H9 (cell line): ENCODE data around the gene TRAF3. TPM values are rescaled to one million over a fixed set of nuclear protein-coding genes. Genes with fewer than 3 reads are reported as not detected.

Experiments used
- DNase-seq: peaks from one replicate; pipeline ENCODE4 v3.0.0-alpha.2; 2017
- H2AFZ ChIP-seq: one replicate; pipeline ENCODE4 v1.6.1; 2013; ENCODE audit warnings: mild to moderate bottlenecking, low read length, control low read depth, moderate library complexity
- H2AK5ac ChIP-seq: 2 replicates; pipeline ENCODE4 v1.6.1; 2013; ENCODE audit warnings: low read length, control low read depth, mixed read lengths; ENCODE audit not compliant: insufficient read length
- H2BK120ac ChIP-seq: one replicate; pipeline ENCODE4 v1.6.1; 2013; ENCODE audit warnings: low read depth, mild to moderate bottlenecking, low read length, control low read depth, inconsistent platforms; ENCODE audit not compliant: poor library complexity, severe bottlenecking
- H2BK12ac ChIP-seq: 2 replicates; pipeline ENCODE4 v1.6.1; 2013; ENCODE audit warnings: low read length, control low read depth, mixed read lengths, low read depth; ENCODE audit not compliant: insufficient read length
- H2BK15ac ChIP-seq: 2 replicates; pipeline ENCODE4 v1.6.1; 2013; ENCODE audit warnings: low read depth, low read length, control low read depth
- H2BK20ac ChIP-seq: one replicate; pipeline ENCODE4 v1.6.1; 2013; ENCODE audit warnings: low read depth, mild to moderate bottlenecking, low read length, control low read depth, inconsistent platforms; ENCODE audit not compliant: poor library complexity, severe bottlenecking
- H2BK5ac ChIP-seq: 2 replicates; pipeline ENCODE4 v1.6.1; 2013; ENCODE audit warnings: low read length, control low read depth, mixed read lengths; ENCODE audit not compliant: insufficient read length
- H3K14ac ChIP-seq: 2 replicates; pipeline ENCODE4 v1.6.1; 2013; ENCODE audit warnings: low read length, control low read depth; ENCODE audit not compliant: insufficient read depth
- H3K18ac ChIP-seq: 2 replicates; pipeline ENCODE4 v1.6.1; 2013; ENCODE audit warnings: low read depth, mild to moderate bottlenecking, mixed read lengths, low read length, control low read depth; ENCODE audit not compliant: insufficient read length
- H3K23ac ChIP-seq: 2 replicates; pipeline ENCODE4 v1.6.1; 2013; ENCODE audit warnings: low read length, control low read depth, mixed read lengths, low read depth; ENCODE audit not compliant: insufficient read length
- H3K23me2 ChIP-seq: 2 replicates; pipeline ENCODE4 v1.6.1; 2013; ENCODE audit warnings: low read depth, mild to moderate bottlenecking, mixed read lengths, low read length, control low read depth; ENCODE audit not compliant: insufficient read length, poor library complexity, severe bottlenecking
- H3K27ac ChIP-seq: 2 replicates; pipeline ENCODE4 v1.5.1; 2013; ENCODE audit warnings: low read length, control low read depth, mixed read lengths, low read depth; ENCODE audit not compliant: insufficient read length
- H3K27me3 ChIP-seq: 2 replicates; pipeline ENCODE4 v1.6.1; 2013; ENCODE audit warnings: low read length, control low read depth, inconsistent platforms; ENCODE audit not compliant: insufficient read depth
- H3K4ac ChIP-seq: 2 replicates; pipeline ENCODE4 v1.6.1; 2013; ENCODE audit warnings: low read depth, mild to moderate bottlenecking, control low read depth, inconsistent platforms, low read length, moderate library complexity
- H3K4me1 ChIP-seq: 2 replicates; pipeline ENCODE4 v1.6.1; 2013; ENCODE audit warnings: low read length, control low read depth, inconsistent platforms; ENCODE audit not compliant: insufficient read depth
- H3K4me2 ChIP-seq: 2 replicates; pipeline ENCODE4 v1.6.1; 2013; ENCODE audit warnings: low read length, control low read depth, mixed read lengths; ENCODE audit not compliant: insufficient read length, insufficient read depth
- H3K56ac ChIP-seq: 2 replicates; pipeline ENCODE4 v1.6.1; 2013; ENCODE audit warnings: low read depth, mild to moderate bottlenecking, mixed read lengths, low read length, control low read depth; ENCODE audit not compliant: insufficient read length
- H3K79me1 ChIP-seq: 2 replicates; pipeline ENCODE4 v1.6.1; 2013; ENCODE audit warnings: low read depth, mild to moderate bottlenecking, moderate library complexity, low read length, control low read depth, inconsistent platforms; ENCODE audit not compliant: insufficient read depth, poor library complexity, severe bottlenecking
- H3K79me2 ChIP-seq: 2 replicates; pipeline ENCODE4 v1.6.1; 2013; ENCODE audit warnings: low read length, control low read depth, inconsistent platforms; ENCODE audit not compliant: insufficient read depth
- H3K9ac ChIP-seq: 2 replicates; pipeline ENCODE4 v1.6.1; 2013; ENCODE audit warnings: low read length, control low read depth, mixed read lengths; ENCODE audit not compliant: insufficient read length; ENCODE audit errors: extremely low read depth
- H3K9me3 ChIP-seq: one replicate; pipeline ENCODE4 v1.6.1; 2013; ENCODE audit warnings: low read depth, low read length, inconsistent platforms; ENCODE audit not compliant: control insufficient read depth
- H3T11ph ChIP-seq: one replicate; pipeline ENCODE4 v1.6.1; 2013; ENCODE audit warnings: mild to moderate bottlenecking, low read length, control low read depth, inconsistent platforms
- H4K20me1 ChIP-seq: one replicate; pipeline ENCODE4 v1.6.1; 2013; ENCODE audit not compliant: control insufficient read depth, insufficient read length, insufficient read depth
- H4K5ac ChIP-seq: 2 replicates; pipeline ENCODE4 v1.6.1; 2013; ENCODE audit warnings: low read depth, mild to moderate bottlenecking, mixed read lengths, low read length, control low read depth; ENCODE audit not compliant: insufficient read length
- H4K8ac ChIP-seq: replicated peaks from 2 replicates; pipeline ENCODE4 v1.6.1; 2013; ENCODE audit warnings: low read length, control low read depth, mixed read lengths, low read depth; ENCODE audit not compliant: insufficient read length
- H4K91ac ChIP-seq: 2 replicates; pipeline ENCODE4 v1.6.1; 2013; ENCODE audit warnings: low read depth, mild to moderate bottlenecking, moderate library complexity, mixed read lengths, low read length, control low read depth; ENCODE audit not compliant: insufficient read length
- H3K27ac Mint-ChIP-seq, 3 experiments: 2 replicates in 2 of 3; 3 replicates in 1 of 3; pipeline ENCODE4 v1.8.0; 2020 to 2021; ENCODE audit warnings: mixed read lengths in 3 of 3, mild to moderate bottlenecking in 1 of 3, moderate library complexity in 1 of 3
- H3K27me3 Mint-ChIP-seq: 2 replicates; pipeline ENCODE4 v1.8.0; 2021; ENCODE audit warnings: low read depth, mild to moderate bottlenecking, moderate library complexity, mixed read lengths
- H3K36me3 Mint-ChIP-seq, 3 experiments: 2 replicates in 2 of 3; 3 replicates in 1 of 3; pipeline ENCODE4 v1.8.0; 2020 to 2021; ENCODE audit warnings: low read depth in 3 of 3, mixed read lengths in 3 of 3; ENCODE audit not compliant: insufficient read depth in 1 of 3
- H3K4me1 Mint-ChIP-seq, 2 experiments: 2 replicates each; pipeline ENCODE4 v1.8.0; 2020; ENCODE audit warnings: mixed read lengths in 2 of 2
- H3K4me3 Mint-ChIP-seq, 2 experiments: 2 replicates in 1 of 2; 3 replicates in 1 of 2; pipeline ENCODE4 v1.8.0; 2020 to 2021; ENCODE audit warnings: mild to moderate bottlenecking in 2 of 2, mixed read lengths in 2 of 2, moderate library complexity in 1 of 2
- H3K9me3 Mint-ChIP-seq, 2 experiments: 2 replicates in 1 of 2; 3 replicates in 1 of 2; pipeline ENCODE4 v1.8.0; 2020; ENCODE audit warnings: mild to moderate bottlenecking in 2 of 2, mixed read lengths in 2 of 2, moderate library complexity in 1 of 2
- WGBS: extraction: QIAGEN DNeasy Blood & Tissue Kit; methylation state at CpG from one replicate; pipeline ENCODE4 v1.1.7; 2013; ENCODE audit warnings: missing lambda C conversion rate, low lambda C conversion rate, mixed read lengths; ENCODE audit not compliant: insufficient read length; ENCODE audit errors: extremely low coverage; 5-methylcytosine and 5-hydroxymethylcytosine counted together
- total RNA-seq: library from RNA; stranded (reverse); gene quantifications from 2 replicates; pipeline ENCODE4 v1.2.1, GENCODE V29; 2021
- TF ChIP-seq, protein P1 (sequence below): fragments of 200-600 bp; sonication (generic); conservative IDR thresholded peaks from 3 replicates; pipeline ENCODE4 v1.8.0; 2021; ENCODE audit warnings: antibody characterized with exemption, mild to moderate bottlenecking

The TRAF3 gene
- total RNA-seq, 1 experiment from 2014 or later = 9.6 TPM

- H3K4me3 Mint-ChIP-seq = no peak overlapping the region
- no peaks in the 10 kb centered on the region for H3K27me3 ChIP-seq
- no peak overlapping the region for H2BK20ac ChIP-seq
- no peaks in the 10 kb centered on the region for H3K9me3 Mint-ChIP-seq
- no peak overlapping the region for H3K9ac ChIP-seq
- H3K18ac ChIP-seq = no peak overlapping the region
- H3K27me3 Mint-ChIP-seq = no peaks in the 10 kb centered on the region
- H3K9me3 ChIP-seq = no peaks in the 10 kb centered on the region
- WGBS = no CpG with 5 or more reads among the region's 15 CpGs
- TF ChIP-seq, protein P1, sequence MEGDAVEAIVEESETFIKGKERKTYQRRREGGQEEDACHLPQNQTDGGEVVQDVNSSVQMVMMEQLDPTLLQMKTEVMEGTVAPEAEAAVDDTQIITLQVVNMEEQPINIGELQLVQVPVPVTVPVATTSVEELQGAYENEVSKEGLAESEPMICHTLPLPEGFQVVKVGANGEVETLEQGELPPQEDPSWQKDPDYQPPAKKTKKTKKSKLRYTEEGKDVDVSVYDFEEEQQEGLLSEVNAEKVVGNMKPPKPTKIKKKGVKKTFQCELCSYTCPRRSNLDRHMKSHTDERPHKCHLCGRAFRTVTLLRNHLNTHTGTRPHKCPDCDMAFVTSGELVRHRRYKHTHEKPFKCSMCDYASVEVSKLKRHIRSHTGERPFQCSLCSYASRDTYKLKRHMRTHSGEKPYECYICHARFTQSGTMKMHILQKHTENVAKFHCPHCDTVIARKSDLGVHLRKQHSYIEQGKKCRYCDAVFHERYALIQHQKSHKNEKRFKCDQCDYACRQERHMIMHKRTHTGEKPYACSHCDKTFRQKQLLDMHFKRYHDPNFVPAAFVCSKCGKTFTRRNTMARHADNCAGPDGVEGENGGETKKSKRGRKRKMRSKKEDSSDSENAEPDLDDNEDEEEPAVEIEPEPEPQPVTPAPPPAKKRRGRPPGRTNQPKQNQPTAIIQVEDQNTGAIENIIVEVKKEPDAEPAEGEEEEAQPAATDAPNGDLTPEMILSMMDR = no peak
- no peak for DNase-seq
- H3K4me1 ChIP-seq = no peaks in the 10 kb centered on the region
- H3K79me1 ChIP-seq = no peaks in the 10 kb centered on the region
- H3K14ac ChIP-seq = no peak overlapping the region
- no peak overlapping the region for H3K27ac Mint-ChIP-seq
- H3K36me3 Mint-ChIP-seq = peaks cover 36 to 84% (median 69%) of the 10 kb centered on the region in 3 experiments
- no peak overlapping the region for H2BK15ac ChIP-seq
- H4K8ac ChIP-seq = no peak overlapping the region
- H3K4ac ChIP-seq = no peak overlapping the region
- no peak overlapping the region for H2AFZ ChIP-seq
- H4K20me1 ChIP-seq = no peaks in the 10 kb centered on the region
- no peak overlapping the region for H3K23ac ChIP-seq
- no peaks in the 10 kb centered on the region for H3K4me1 Mint-ChIP-seq
- no peak overlapping the region for H3K4me2 ChIP-seq
- H4K91ac ChIP-seq = no peak overlapping the region
- H3K23me2 ChIP-seq = no peaks in the 10 kb centered on the region
- no peak overlapping the region for H2BK12ac ChIP-seq
- H3K27ac ChIP-seq = no peak overlapping the region
- no peak overlapping the region for H2AK5ac ChIP-seq
- H3T11ph ChIP-seq = no peak overlapping the region
- no peak overlapping the region for H4K5ac ChIP-seq
- H2BK120ac ChIP-seq = no peak overlapping the region
- no peak overlapping the region for H2BK5ac ChIP-seq
- no peaks in the 10 kb centered on the region for H3K79me2 ChIP-seq
- no peak overlapping the region for H3K56ac ChIP-seq
Observed at GRCh38 chr14:102943979-102944378, 166.7 kb downstream of the TRAF3 start.
